AG10803 (cell line): ENCODE data around the gene ZNF138.
"Not testable (repeated sequence)": the region's sequence is repeated elsewhere in the genome, so short reads cannot be mapped to it uniquely, and the experiment has no call there.

ENCODE experiments used
- DNase-seq: peaks from one replicate; pipeline ENCODE4 v3.0.0; 2010; ENCODE audit warnings: low read depth
- H3K4me3 ChIP-seq: 2 replicates; pipeline ENCODE4 v1.5.1; 2011; ENCODE audit warnings: mild to moderate bottlenecking, low read length, control low read depth
- CTCF ChIP-seq: conservative IDR thresholded peaks from 2 replicates; pipeline ENCODE4 v1.5.1; 2011; ENCODE audit warnings: mild to moderate bottlenecking, low read length, control low read depth, inconsistent platforms

The ZNF138 gene

DNA sequence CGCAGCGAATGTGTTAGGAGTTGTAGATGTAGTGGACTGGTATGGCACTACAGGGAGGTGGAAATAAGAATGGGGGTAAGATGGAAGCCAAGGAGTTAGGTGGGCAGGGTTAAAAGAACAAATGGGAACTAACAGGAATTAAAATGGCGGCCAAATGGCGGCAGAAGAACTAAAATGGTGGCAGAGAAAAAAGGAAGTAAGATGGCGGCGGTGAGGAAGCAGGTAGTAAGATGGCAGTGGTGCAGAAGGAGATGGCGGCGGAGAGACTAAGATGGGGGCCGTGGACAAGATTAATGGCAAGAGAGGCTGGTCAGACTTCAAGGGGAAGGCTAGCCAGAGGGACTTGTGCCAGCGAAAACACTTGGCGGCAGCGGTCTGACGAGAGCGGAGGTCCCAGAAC is 44.5 kb downstream of the ZNF138 start:
- no peak for TF ChIP-seq CTCF
- no peak for DNase-seq

DNA sequence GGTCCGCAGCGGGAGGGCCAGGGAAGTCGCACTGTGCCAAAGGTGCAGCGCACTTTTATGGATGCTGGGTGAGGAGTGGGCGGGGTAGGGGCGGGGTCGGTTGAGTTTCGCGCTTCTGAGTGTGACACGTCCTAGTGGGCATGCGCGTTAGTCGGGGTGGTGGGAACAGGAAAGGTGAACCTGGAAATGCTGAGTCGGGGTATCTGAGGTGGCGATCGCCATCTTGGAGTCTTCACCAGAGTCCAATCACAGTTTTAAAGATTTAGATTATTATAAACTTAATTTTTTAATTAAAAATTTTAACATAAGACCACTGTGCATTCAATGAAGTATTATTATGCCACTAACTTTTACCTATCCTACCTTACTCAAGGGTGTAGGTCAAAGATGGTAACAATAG is 45.7 kb downstream of the ZNF138 start:
- DNase-seq = no peak
- H3K4me3 ChIP-seq = no peak overlapping the region
- no peak for TF ChIP-seq CTCF

More for the DNA sequence above, 44.5 kb downstream of the ZNF138 start:
- no peak overlapping the region for H3K4me3 ChIP-seq

DNA sequence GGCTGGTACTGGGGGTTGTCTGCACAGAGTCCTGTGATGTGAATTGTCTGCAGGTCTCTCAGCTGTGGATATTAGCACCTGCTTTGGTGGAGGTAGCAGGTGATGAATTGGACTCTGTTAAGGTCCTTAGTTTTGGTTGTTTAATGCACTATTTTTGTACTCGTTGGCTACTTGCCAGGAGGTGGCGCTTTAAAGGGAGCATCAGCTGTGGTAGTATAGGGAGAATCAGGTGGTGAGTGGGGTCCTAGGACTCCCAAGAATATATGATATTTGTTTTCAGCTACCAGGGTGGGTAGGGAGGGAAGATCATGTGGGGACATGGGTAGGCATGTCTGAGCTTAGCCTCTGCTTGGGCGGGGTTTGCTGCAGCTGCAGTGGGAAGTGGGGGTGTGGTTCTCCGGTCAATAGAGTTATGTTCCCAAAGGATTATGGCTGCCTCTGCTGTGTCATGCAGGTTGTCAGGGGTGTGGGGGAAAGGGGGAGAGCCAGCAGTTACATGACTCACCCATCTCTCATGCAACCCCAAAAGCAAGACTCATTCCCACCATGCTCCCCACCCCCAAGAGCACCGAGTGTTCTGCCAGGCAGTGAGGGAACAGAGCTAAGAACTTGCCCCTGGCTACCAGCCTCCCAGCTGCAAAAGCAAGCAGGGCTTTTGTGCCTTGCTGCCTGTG is 55.2 kb downstream of the ZNF138 start:
- no peak overlapping the region for H3K4me3 ChIP-seq
- peak; percentile 10 for DNase-seq
- no peak for TF ChIP-seq CTCF

GRCh38 chr7:64849924-64850499 is 55.8 kb downstream of the ZNF138 start:
- H3K4me3 ChIP-seq = no peak overlapping the region
- no peak for TF ChIP-seq CTCF
- no peak for DNase-seq

- DNase-seq = no peak
- H3K4me3 ChIP-seq = no peak overlapping the region
- TF ChIP-seq CTCF = no peak
These were observed 59.5 kb downstream of the ZNF138 start for GRCh38 chr7:64853679-64854078.

- TF ChIP-seq CTCF = no peak
- H3K4me3 ChIP-seq = no peak overlapping the region
- no peak for DNase-seq
These were observed 60.7 kb downstream of the ZNF138 start for GRCh38 chr7:64854969-64855368.

DNA sequence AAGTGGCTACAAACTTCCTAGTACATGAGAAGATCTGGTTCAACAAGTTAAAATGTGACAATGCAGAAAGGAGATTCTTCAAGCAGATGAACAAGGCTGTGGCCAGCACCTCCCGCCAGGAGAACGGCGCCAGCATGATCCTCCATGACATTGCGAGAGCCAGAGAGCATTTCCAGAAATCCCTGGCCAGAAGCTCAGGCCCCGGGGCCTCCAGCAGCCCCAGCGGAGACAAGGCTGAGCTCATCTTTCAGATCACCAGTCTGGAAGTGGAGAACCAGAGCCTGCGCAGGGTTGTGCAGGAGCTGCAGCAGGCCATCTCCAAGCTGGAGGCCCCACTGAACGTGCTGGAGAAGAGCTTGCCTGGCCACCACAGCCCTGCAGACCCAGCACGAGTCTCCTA is 68.8 kb downstream of the ZNF138 start:
- H3K4me3 ChIP-seq = no peak overlapping the region
- DNase-seq = no peak
- no peak for TF ChIP-seq CTCF

DNA sequence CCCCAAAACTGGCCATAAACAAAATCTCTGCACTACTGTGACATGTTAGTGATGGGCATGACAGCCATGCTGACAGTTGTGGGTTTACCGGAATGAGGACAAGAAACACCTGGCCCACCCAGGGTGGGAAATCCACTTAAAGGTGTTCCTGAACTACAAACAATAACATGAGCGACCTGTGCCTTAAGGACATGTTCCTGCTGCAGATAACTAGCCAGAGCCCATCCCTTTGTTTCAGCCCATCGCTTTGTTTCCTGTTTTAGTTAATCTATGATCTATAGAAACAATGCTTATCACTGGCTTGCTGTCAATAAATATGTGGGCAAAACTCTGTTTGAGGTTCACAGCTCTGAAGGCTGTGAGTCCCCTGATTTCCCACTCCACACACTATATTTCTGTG is 69.3 kb downstream of the ZNF138 start:
- H3K4me3 ChIP-seq, DNase-seq: not testable (repeated sequence)
